Measurements from ENCODE around the gene PCGF3.

DNA sequence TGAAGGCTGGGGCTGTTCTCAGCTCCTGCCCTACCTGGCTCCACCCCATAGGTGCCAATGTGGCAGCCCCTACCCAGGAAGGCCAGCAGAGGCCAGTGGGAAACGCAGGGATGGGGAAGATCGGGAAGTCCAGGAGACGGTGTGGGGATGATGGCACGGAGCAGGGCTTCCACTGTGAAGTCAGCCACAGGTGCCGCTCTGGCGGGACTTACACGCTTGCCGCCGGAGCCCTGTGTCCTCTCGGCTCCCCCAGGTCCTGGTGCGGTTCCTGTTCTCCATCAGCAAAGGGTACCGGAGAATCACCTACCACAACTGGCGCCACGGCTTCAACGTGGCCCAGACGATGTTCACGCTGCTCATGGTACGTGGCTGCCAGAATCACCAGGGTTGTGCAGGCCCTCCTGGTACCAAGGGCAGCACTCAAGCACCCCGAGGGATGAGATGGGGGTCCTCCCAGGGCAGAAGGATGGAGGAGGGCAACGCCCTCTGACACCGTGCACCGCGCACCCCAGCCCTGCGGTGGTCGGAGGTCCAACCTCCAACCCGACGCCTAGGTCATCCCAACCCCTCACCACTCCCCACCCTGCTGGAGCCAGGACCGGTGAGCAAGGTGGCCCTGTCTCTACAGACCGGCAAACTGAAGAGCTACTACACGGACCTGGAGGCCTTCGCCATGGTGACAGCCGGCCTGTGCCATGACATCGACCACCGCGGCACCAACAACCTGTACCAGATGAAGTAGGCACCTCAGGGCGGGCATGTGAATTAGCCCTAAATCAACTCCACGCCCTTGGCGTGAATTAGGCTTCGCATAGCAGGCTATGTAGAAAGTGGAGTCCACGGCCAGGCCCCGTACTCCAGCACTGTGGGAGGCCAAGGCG lies 43.5 kb upstream of the PCGF3 start:
- no peak for TF ChIP-seq EZH2 (IDR thresholded peaks at IDR 0.05; ENCODE audit: low read length, unreplicated experiment)
- no peak for TF ChIP-seq EZH2phosphoT487 (IDR thresholded peaks at IDR 0.05; ENCODE audit: borderline replicate concordance, low read length)
- TF ChIP-seq, protein P1, sequence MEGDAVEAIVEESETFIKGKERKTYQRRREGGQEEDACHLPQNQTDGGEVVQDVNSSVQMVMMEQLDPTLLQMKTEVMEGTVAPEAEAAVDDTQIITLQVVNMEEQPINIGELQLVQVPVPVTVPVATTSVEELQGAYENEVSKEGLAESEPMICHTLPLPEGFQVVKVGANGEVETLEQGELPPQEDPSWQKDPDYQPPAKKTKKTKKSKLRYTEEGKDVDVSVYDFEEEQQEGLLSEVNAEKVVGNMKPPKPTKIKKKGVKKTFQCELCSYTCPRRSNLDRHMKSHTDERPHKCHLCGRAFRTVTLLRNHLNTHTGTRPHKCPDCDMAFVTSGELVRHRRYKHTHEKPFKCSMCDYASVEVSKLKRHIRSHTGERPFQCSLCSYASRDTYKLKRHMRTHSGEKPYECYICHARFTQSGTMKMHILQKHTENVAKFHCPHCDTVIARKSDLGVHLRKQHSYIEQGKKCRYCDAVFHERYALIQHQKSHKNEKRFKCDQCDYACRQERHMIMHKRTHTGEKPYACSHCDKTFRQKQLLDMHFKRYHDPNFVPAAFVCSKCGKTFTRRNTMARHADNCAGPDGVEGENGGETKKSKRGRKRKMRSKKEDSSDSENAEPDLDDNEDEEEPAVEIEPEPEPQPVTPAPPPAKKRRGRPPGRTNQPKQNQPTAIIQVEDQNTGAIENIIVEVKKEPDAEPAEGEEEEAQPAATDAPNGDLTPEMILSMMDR (conservative IDR thresholded peaks at IDR 0.05; ENCODE audit: low read depth, low read length): no peak
